ENCODE results near the gene SLC36A1. TPM values are rescaled to one million over a fixed set of nuclear protein-coding genes. Genes with fewer than 3 reads are reported as not detected.
"Not testable (repeated sequence)": the region's sequence is repeated elsewhere in the genome, so short reads cannot be mapped to it uniquely, and the experiment has no call there.

Gene SLC36A1
- polyA plus RNA-seq, 1 experiment = 26.0 TPM

DNA sequence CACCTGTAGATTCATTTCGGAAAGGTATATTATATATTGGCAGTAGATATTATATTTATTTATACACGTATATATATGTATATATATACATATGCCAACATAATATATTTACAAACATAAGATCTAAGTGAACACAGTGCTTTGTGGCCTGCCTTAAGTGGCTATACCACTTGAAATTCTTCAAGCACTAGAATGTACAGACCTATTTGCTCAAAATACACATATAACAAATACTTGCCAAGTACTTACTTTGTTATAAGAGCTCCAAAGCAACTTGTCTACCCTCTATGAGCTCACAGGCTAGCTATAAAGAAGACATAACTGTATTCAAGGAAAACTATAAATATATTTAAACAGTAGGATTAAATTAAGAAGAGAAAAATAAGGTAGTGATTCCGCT lies 33.6 kb upstream of the SLC36A1 start:
- POLR2A ChIA-PET = no interaction called here
- no peaks in the 10 kb centered on the region; the same call in 1 of the 2 replicates for H3K27me3 ChIP-seq (ENCODE audit: control insufficient read depth, insufficient read depth, low read length)
- H3K36me3 ChIP-seq (ENCODE audit: control insufficient read depth, insufficient read depth, low read length) = no peaks in the 10 kb centered on the region
- TF ChIP-seq, protein P1, sequence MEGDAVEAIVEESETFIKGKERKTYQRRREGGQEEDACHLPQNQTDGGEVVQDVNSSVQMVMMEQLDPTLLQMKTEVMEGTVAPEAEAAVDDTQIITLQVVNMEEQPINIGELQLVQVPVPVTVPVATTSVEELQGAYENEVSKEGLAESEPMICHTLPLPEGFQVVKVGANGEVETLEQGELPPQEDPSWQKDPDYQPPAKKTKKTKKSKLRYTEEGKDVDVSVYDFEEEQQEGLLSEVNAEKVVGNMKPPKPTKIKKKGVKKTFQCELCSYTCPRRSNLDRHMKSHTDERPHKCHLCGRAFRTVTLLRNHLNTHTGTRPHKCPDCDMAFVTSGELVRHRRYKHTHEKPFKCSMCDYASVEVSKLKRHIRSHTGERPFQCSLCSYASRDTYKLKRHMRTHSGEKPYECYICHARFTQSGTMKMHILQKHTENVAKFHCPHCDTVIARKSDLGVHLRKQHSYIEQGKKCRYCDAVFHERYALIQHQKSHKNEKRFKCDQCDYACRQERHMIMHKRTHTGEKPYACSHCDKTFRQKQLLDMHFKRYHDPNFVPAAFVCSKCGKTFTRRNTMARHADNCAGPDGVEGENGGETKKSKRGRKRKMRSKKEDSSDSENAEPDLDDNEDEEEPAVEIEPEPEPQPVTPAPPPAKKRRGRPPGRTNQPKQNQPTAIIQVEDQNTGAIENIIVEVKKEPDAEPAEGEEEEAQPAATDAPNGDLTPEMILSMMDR (IDR thresholded peaks at IDR 0.05; ENCODE audit: insufficient read depth, low read depth, low read length) = no peak
- no peak overlapping the region for H3K4me3 ChIP-seq (ENCODE audit: low read depth, low read length)
- no peak for DNase-seq (ENCODE audit: low read depth)
- CTCF ChIA-PET = no interaction called here

DNA sequence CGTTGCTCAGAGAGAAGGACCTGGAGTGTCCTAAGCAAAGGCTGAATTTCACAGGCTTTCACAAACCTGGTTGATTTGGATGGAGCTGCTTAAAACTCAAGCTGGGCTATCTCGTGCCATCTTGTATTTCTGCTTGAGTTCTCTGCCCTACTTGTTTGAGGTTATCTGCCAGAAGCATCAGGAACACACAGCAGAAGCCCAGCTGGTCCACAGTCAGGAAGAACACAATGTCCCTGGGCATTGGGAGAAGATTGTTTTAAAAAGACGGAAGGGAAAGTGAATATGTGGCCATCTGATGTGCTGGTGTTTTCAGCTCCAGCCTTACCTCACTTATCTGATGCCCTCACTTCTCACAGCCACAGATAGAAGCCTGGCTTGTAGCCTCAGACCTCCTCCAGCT lies 32.9 kb upstream of the SLC36A1 start:
- H3K4me3 ChIP-seq (ENCODE audit: low read depth, low read length) = no peak overlapping the region
- ChIA-PET CTCF (no interaction called here), POLR2A (no interaction called here)
- DNase-seq (ENCODE audit: low read depth) = no peak
- TF ChIP-seq, protein P1 (IDR thresholded peaks at IDR 0.05; ENCODE audit: insufficient read depth, low read depth, low read length) = no peak
- no peaks in the 10 kb centered on the region; the same call in 1 of the 2 replicates for H3K27me3 ChIP-seq (ENCODE audit: control insufficient read depth, insufficient read depth, low read length)
- H3K36me3 ChIP-seq (ENCODE audit: control insufficient read depth, insufficient read depth, low read length) = no peaks in the 10 kb centered on the region

DNA sequence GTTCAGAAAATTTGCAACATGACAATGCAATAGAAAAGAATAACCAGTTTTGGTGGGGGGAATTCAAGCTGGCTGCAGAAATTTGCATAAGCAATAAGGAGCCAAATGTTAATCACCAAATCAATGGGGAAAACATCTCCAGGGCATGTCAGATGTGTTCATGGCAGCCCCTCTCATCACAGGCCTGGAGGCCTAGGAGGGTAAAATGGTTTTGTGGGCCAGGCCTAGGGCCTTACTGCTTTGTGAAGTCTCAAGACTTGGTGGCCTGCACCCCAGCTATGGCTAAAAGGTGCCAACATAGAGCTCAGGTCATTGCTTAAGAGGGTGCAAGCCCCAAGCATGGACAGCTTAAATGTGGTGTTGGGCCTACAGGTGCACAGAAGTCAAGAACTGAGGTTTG lies 29.7 kb upstream of the SLC36A1 start:
- ChIA-PET POLR2A (no interaction called here), CTCF (no interaction called here)
- no peaks in the 10 kb centered on the region for H3K27me3 ChIP-seq (ENCODE audit: control insufficient read depth, insufficient read depth, low read length)
- no peak for DNase-seq (ENCODE audit: low read depth)
- TF ChIP-seq, protein P1 (IDR thresholded peaks at IDR 0.05; ENCODE audit: insufficient read depth, low read depth, low read length) = no peak
- H3K36me3 ChIP-seq (ENCODE audit: control insufficient read depth, insufficient read depth, low read length) = no peaks in the 10 kb centered on the region
- H3K4me3 ChIP-seq (ENCODE audit: low read depth, low read length) = no peak overlapping the region

DNA sequence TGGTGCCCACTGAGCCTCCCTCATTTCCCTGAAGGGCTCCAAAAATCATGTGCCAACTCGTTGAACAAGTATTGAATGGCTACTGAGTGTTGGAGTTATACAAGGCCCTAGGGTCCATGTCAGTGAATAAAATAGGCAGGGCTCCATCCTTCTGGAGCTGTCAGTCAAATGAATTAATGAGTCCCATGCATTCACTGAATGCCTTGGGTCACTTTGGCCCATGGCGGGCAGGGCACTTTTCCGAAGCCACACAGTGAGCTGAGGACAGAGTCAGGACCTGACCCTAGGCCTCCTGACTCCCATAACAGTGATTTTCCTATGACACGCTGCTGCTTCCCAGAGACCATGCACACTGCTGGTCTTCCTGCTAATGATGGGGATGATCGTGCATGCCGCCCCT lies 27.3 kb upstream of the SLC36A1 start:
- ChIA-PET POLR2A (no interaction called here), CTCF (interaction anchor here (1.2 kb wide), 1 partner anchor 14 kb away, joined by 3 read pairs; no protein-coding TSS in a partner anchor)
- DNase-seq (ENCODE audit: low read depth) = no peak
- H3K36me3 ChIP-seq (ENCODE audit: control insufficient read depth, insufficient read depth, low read length) = no peaks in the 10 kb centered on the region
- 0 out of 2 replicates have a peak, but pooled peaks cover 1% of the 10 kb centered on the region for H3K27me3 ChIP-seq (ENCODE audit: control insufficient read depth, insufficient read depth, low read length)
- no peak overlapping the region for H3K4me3 ChIP-seq (ENCODE audit: low read depth, low read length)
- TF ChIP-seq, protein P1 (IDR thresholded peaks at IDR 0.05; ENCODE audit: insufficient read depth, low read depth, low read length) = no peak

DNA sequence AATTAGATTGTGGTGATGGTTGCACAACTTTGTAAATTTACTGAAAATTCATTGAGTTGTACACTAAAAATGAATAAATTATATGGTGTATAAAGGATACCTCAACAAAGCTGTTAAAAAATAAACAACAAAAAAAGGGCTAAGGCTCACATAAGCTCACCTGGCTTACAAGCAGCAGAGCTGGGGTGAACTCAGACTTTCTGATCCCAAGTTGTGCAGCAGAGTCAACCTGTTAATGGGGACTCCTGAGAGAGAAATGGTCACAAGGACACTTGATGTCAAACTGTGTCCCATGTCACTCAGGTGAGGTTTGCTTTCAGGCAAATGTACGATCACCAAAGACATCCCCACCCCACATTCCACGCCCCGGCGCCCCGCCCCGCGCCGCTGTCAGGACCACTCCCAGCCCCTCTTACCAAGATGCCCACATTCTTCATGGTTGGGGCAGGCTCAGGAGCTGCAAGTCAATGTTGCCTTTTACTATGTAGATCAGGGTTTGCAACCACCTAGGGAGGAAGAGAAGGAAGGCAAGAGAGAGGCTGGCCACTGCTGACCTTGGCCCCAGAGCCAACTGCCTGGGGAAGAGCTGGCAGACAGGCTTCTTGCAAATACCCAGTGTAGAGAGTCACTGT lies 22.4 kb upstream of the SLC36A1 start:
- H3K4me3 ChIP-seq (ENCODE audit: low read depth, low read length) = no peak overlapping the region
- TF ChIP-seq, protein P1 (IDR thresholded peaks at IDR 0.05; ENCODE audit: insufficient read depth, low read depth, low read length) = no peak
- no peak for DNase-seq (ENCODE audit: low read depth)
- POLR2A ChIA-PET = no interaction called here
- CTCF ChIA-PET = no interaction called here
- no peaks in the 10 kb centered on the region for H3K36me3 ChIP-seq (ENCODE audit: control insufficient read depth, insufficient read depth, low read length)
- H3K27me3 ChIP-seq (ENCODE audit: control insufficient read depth, insufficient read depth, low read length) = 0 out of 2 replicates have a peak, but pooled peaks cover 1% of the 10 kb centered on the region

DNA sequence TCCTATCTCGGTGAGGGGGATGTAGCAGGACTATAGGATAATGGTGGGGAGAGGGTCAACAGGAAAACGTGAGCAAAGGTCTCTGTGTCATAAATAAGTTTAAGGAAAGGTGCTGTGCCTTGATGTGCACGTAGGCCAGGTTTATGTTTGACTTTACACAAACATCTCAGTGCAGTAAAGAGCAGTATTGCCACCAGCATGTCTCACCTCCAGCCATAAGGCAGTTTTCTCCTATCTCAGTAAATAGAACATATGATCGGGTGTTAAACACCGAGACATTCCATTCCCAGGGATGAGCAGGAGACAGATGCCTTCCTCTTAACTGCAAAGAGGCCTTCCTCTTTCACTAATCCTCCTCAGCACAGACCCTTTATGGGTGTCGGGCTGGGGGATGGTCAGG lies 21.1 kb upstream of the SLC36A1 start:
- CTCF ChIA-PET; H3K36me3 ChIP-seq (ENCODE audit: control insufficient read depth, insufficient read depth, low read length); H3K27me3 ChIP-seq (ENCODE audit: control insufficient read depth, insufficient read depth, low read length); H3K4me3 ChIP-seq (ENCODE audit: low read depth, low read length); POLR2A ChIA-PET; DNase-seq (ENCODE audit: low read depth): not testable (repeated sequence)
